Naive thymus-derived CD4-positive, alpha-beta T cell (primary cell): Measurements from ENCODE around the gene FARP1. TPM values are rescaled to one million over a fixed set of nuclear protein-coding genes. Genes with fewer than 3 reads are reported as not detected.
"Not testable (repeated sequence)": the region's sequence is repeated elsewhere in the genome, so short reads cannot be mapped to it uniquely, and the experiment has no call there.

Experiments
- ATAC-seq: fragments of 150-1000 bp; cut with Tn5 transposase; 2 replicates; pipeline ENCODE4 v1.10.0; 2021; ENCODE audit warnings: mild to moderate bottlenecking, moderate library complexity
- CTCF ChIA-PET: fragments of 350-600 bp; sonication (Branson Sonifier 250); formaldehyde crosslinking; loops from one replicate; lab custom pipeline; 2021; ENCODE audit warnings: antibody characterized with exemption; lab: Charles Lee
- POLR2A ChIA-PET: fragments of 350-600 bp; sonication (Branson Sonifier 250); formaldehyde crosslinking; loops from one replicate; lab custom pipeline; 2021; ENCODE audit warnings: antibody characterized with exemption, inconsistent platforms; lab: Charles Lee
- DNase-seq, 9 donors: peaks; one replicate each; pipeline versions ENCODE4 v3.0.0 to v3.0.0-alpha.2; 2020 to 2022; ENCODE audit warnings: mixed read lengths in 1 of 9
- H3K27ac ChIP-seq: one replicate; pipeline ENCODE4 v1.7.0; 2013; ENCODE audit warnings: mild to moderate bottlenecking, low read depth, low read length, moderate library complexity
- H3K27me3 ChIP-seq, 2 donors: one replicate each; pipeline ENCODE4 v1.7.0; 2013; ENCODE audit warnings: low read length in 2 of 2, mild to moderate bottlenecking in 2 of 2, moderate library complexity in 2 of 2; ENCODE audit not compliant: control insufficient read depth in 2 of 2, insufficient read depth in 2 of 2
- H3K36me3 ChIP-seq, 3 experiments: 1 replicate in 2 of 3; 2 replicates in 1 of 3; pipeline ENCODE4 v1.7.0; 2013; ENCODE audit warnings: low read length in 3 of 3, mild to moderate bottlenecking in 3 of 3, moderate library complexity in 1 of 3; ENCODE audit not compliant: insufficient read depth in 3 of 3, control insufficient read depth in 2 of 3
- H3K4me1 ChIP-seq, 2 donors: one replicate each; pipeline ENCODE4 v1.7.0; 2013; ENCODE audit warnings: low read length in 2 of 2, mild to moderate bottlenecking in 2 of 2, moderate library complexity in 1 of 2; ENCODE audit not compliant: control insufficient read depth in 2 of 2, insufficient read depth in 2 of 2
- H3K4me3 ChIP-seq: 2 replicates; pipeline ENCODE4 v1.7.0; 2013; ENCODE audit warnings: mild to moderate bottlenecking, low read length
- H3K9me3 ChIP-seq, 3 experiments: 1 replicate in 2 of 3; 2 replicates in 1 of 3; pipeline ENCODE4 v1.7.0; 2013; ENCODE audit warnings: low read length in 3 of 3; ENCODE audit not compliant: control insufficient read depth in 2 of 3
- H3K27ac Mint-ChIP-seq, 9 donors: one replicate each; pipeline ENCODE4 v1.8.0; 2020 to 2022; ENCODE audit warnings: mixed read lengths in 9 of 9, mild to moderate bottlenecking in 8 of 9, moderate library complexity in 5 of 9, inconsistent platforms in 2 of 9
- H3K27me3 Mint-ChIP-seq, 5 donors: one replicate each; pipeline ENCODE4 v1.8.0; 2021 to 2022; ENCODE audit warnings: mixed read lengths in 5 of 5, mild to moderate bottlenecking in 1 of 5
- H3K36me3 Mint-ChIP-seq, 5 donors: one replicate each; pipeline ENCODE4 v1.8.0; 2020 to 2022; ENCODE audit warnings: mixed read lengths in 5 of 5, mild to moderate bottlenecking in 3 of 5, inconsistent platforms in 1 of 5
- H3K4me1 Mint-ChIP-seq, 7 donors: one replicate each; pipeline ENCODE4 v1.8.0; 2020 to 2022; ENCODE audit warnings: mixed read lengths in 7 of 7, mild to moderate bottlenecking in 3 of 7, inconsistent platforms in 1 of 7
- H3K4me3 Mint-ChIP-seq, 10 donors: one replicate each; pipeline ENCODE4 v1.8.0; 2020 to 2022; ENCODE audit warnings: mild to moderate bottlenecking in 10 of 10, mixed read lengths in 10 of 10, moderate library complexity in 6 of 10, inconsistent platforms in 2 of 10
- H3K9me3 Mint-ChIP-seq, 11 donors: one replicate each; pipeline ENCODE4 v1.8.0; 2020 to 2022; ENCODE audit warnings: mixed read lengths in 11 of 11, mild to moderate bottlenecking in 4 of 11, inconsistent platforms in 1 of 11, moderate library complexity in 1 of 11
- intact Hi-C, 2 donors: fragments of 100-400 bp; cut with micrococcal nuclease; formaldehyde crosslinking; loops; one replicate each; pipeline ENCODE4 v1.15.1; 2023
- polyA plus RNA-seq, 2 donors: library from polyadenylated mRNA; unstranded; fragments of 300-500 nt; fragmentation: Illumina TruSeq; gene quantifications; one replicate each; pipeline ENCODE4 v1.2.3, GENCODE V29; 2021
- total RNA-seq, 6 experiments: library from RNA in 5 of 6; stranded (reverse) in 5 of 6; gene quantifications; 1 replicate in 5 of 6; 2 replicates in 1 of 6; pipeline ENCODE4 v1.2.3 and lab custom pipeline; 2021 to 2026

The FARP1 gene
- total and polyA plus RNA-seq, 7 experiments from 2014 or later: 0.19 to 1.1 (median 0.60) TPM

GRCh38 chr13:98228661-98229341 lies 85.9 kb downstream of the FARP1 start:
- H3K4me3 Mint-ChIP-seq: no peak overlapping the region
- no peak overlapping the region for H3K27ac Mint-ChIP-seq
- ATAC-seq: no peak
- H3K27me3 Mint-ChIP-seq: peaks cover 0 to 12% (median 2%) of the 10 kb centered on the region in 5 donors
- no peaks in the 10 kb centered on the region for H3K4me1 Mint-ChIP-seq
- no peaks in the 10 kb centered on the region for H3K36me3 Mint-ChIP-seq
- Histone ChIP-seq H3K4me1 (no peaks in the 10 kb centered on the region), H3K36me3 (no peaks in the 10 kb centered on the region), H3K27me3 (no peaks in the 10 kb centered on the region), H3K9me3 (no peaks in the 10 kb centered on the region), H3K4me3 (no peak overlapping the region), H3K27ac (no peak overlapping the region)
- ChIA-PET CTCF (no interaction called here), POLR2A (no interaction called here)
- H3K9me3 Mint-ChIP-seq: peaks cover 0 to 10% (median 3%) of the 10 kb centered on the region in 11 donors
- DNase-seq: no peak
- intact Hi-C loops: no loop called here

GRCh38 chr13:98230762-98231161 lies 87.9 kb downstream of the FARP1 start:
- CTCF ChIA-PET, H3K4me3 Mint-ChIP-seq, H3K27me3 Mint-ChIP-seq, H3K36me3 ChIP-seq, H3K36me3 Mint-ChIP-seq, POLR2A ChIA-PET, H3K27me3 ChIP-seq, H3K9me3 ChIP-seq, ATAC-seq, H3K27ac Mint-ChIP-seq, intact Hi-C loops, H3K27ac ChIP-seq, H3K4me1 ChIP-seq, H3K9me3 Mint-ChIP-seq, H3K4me1 Mint-ChIP-seq, H3K4me3 ChIP-seq, DNase-seq: not testable (repeated sequence)

- H3K36me3 ChIP-seq: no peaks in the 10 kb centered on the region
- ChIA-PET CTCF (no interaction called here), POLR2A (no interaction called here)
- H3K27me3 ChIP-seq: no peaks in the 10 kb centered on the region
- H3K27ac ChIP-seq: no peak overlapping the region
- intact Hi-C loops: no loop called here
- Mint-ChIP-seq H3K9me3 (peaks cover 0 to 9% (median 3%) of the 10 kb centered on the region in 11 donors), H3K36me3 (no peaks in the 10 kb centered on the region), H3K27me3 (peaks cover 0 to 7% (median 2%) of the 10 kb centered on the region in 5 donors), H3K4me3 (no peak overlapping the region), H3K27ac (no peak overlapping the region), H3K4me1 (no peaks in the 10 kb centered on the region)
- no peak for DNase-seq
- no peaks in the 10 kb centered on the region for H3K9me3 ChIP-seq
- H3K4me1 ChIP-seq: no peaks in the 10 kb centered on the region
- ATAC-seq: no peak
- H3K4me3 ChIP-seq: no peak overlapping the region
Measured at GRCh38 chr13:98232456-98232855, 89.6 kb downstream of the FARP1 start.

GRCh38 chr13:98233127-98233526 lies 90.2 kb downstream of the FARP1 start:
- H3K9me3 Mint-ChIP-seq: peaks cover 0 to 9% (median 3%) of the 10 kb centered on the region in 11 donors
- intact Hi-C loops: no loop called here
- CTCF ChIA-PET: no interaction called here

GRCh38 chr13:98234348-98234747 lies 91.5 kb downstream of the FARP1 start:
- CTCF ChIA-PET: no interaction called here
- peaks cover 0 to 9% (median 3%) of the 10 kb centered on the region in 11 donors for H3K9me3 Mint-ChIP-seq
- no peaks in the 10 kb centered on the region for H3K4me1 ChIP-seq
- DNase-seq (no peak), ATAC-seq (no peak)
- no peaks in the 10 kb centered on the region for H3K9me3 ChIP-seq
- no peaks in the 10 kb centered on the region for H3K4me1 Mint-ChIP-seq
- POLR2A ChIA-PET: no interaction called here
- intact Hi-C loops: no loop called here
- no peak overlapping the region for H3K4me3 ChIP-seq
- peaks cover 0 to 10% (median 2%) of the 10 kb centered on the region in 5 donors for H3K27me3 Mint-ChIP-seq
- H3K36me3 ChIP-seq: no peaks in the 10 kb centered on the region
- no peaks in the 10 kb centered on the region for H3K36me3 Mint-ChIP-seq
- H3K4me3 Mint-ChIP-seq: no peak overlapping the region
- H3K27ac ChIP-seq: no peak overlapping the region
- no peak overlapping the region for H3K27ac Mint-ChIP-seq
- H3K27me3 ChIP-seq: no peaks in the 10 kb centered on the region

More at GRCh38 chr13:98233127-98233526, 90.2 kb downstream of the FARP1 start:
- Histone ChIP-seq H3K4me3 (no peak overlapping the region), H3K4me1 (no peaks in the 10 kb centered on the region), H3K27ac (no peak overlapping the region), H3K27me3 (no peaks in the 10 kb centered on the region), H3K9me3 (no peaks in the 10 kb centered on the region), H3K36me3 (no peaks in the 10 kb centered on the region)
- DNase-seq (no peak), ATAC-seq (no peak)
- no peaks in the 10 kb centered on the region for H3K4me1 Mint-ChIP-seq
- no peak overlapping the region for H3K27ac Mint-ChIP-seq
- POLR2A ChIA-PET: no interaction called here
- H3K36me3 Mint-ChIP-seq: no peaks in the 10 kb centered on the region
- no peak overlapping the region for H3K4me3 Mint-ChIP-seq
- H3K27me3 Mint-ChIP-seq: peaks cover 0 to 10% (median 2%) of the 10 kb centered on the region in 5 donors

- intact Hi-C loops: no loop called here
- no peak for ATAC-seq
- H3K27me3 ChIP-seq: no peaks in the 10 kb centered on the region
- ChIA-PET POLR2A (no interaction called here), CTCF (interaction anchor here (0.7 kb wide), 1 partner anchor 246 kb away, joined by 3 read pairs; no protein-coding TSS in a partner anchor)
- Mint-ChIP-seq H3K27me3 (peaks cover 0 to 20% (median 2%) of the 10 kb centered on the region in 5 donors), H3K4me1 (no peaks in the 10 kb centered on the region), H3K27ac (no peak overlapping the region), H3K4me3 (no peak overlapping the region), H3K9me3 (peaks cover 0 to 2% (median 0%) of the 10 kb centered on the region in 11 donors), H3K36me3 (no peaks in the 10 kb centered on the region)
- H3K4me1 ChIP-seq: no peaks in the 10 kb centered on the region
- no peak for DNase-seq
- no peaks in the 10 kb centered on the region for H3K9me3 ChIP-seq
- H3K4me3 ChIP-seq: no peak overlapping the region
- H3K27ac ChIP-seq: no peak overlapping the region
- H3K36me3 ChIP-seq: no peaks in the 10 kb centered on the region
Measured at GRCh38 chr13:98236197-98236596, 93.3 kb downstream of the FARP1 start.

GRCh38 chr13:98237331-98237730 lies 94.4 kb downstream of the FARP1 start:
- intact Hi-C loops: no loop called here
- Mint-ChIP-seq H3K4me1 (no peaks in the 10 kb centered on the region), H3K9me3 (no peaks in the 10 kb centered on the region), H3K27ac (no peak overlapping the region), H3K4me3 (no peak overlapping the region), H3K27me3 (peaks cover 0 to 20% (median 3%) of the 10 kb centered on the region in 5 donors), H3K36me3 (no peaks in the 10 kb centered on the region)
- CTCF ChIA-PET: no interaction called here
- no peaks in the 10 kb centered on the region for H3K4me1 ChIP-seq
- POLR2A ChIA-PET: no interaction called here
- no peak for DNase-seq
- no peak overlapping the region for H3K27ac ChIP-seq
- H3K27me3 ChIP-seq: no peaks in the 10 kb centered on the region
- no peaks in the 10 kb centered on the region for H3K36me3 ChIP-seq
- no peaks in the 10 kb centered on the region for H3K9me3 ChIP-seq
- H3K4me3 ChIP-seq: no peak overlapping the region
- no peak for ATAC-seq
